Neutrophil (primary cell): Measurements from ENCODE around the gene DDN.

Source experiments
- H3K27ac ChIP-seq: fragments of 200-600 bp; sonication (generic); 2 replicates; pipeline ENCODE4 v1.5.1; 2016; ENCODE audit warnings: mild to moderate bottlenecking, moderate library complexity
- H3K27me3 ChIP-seq: fragments of 200-600 bp; sonication (generic); 2 replicates; pipeline ENCODE4 v1.6.0; 2016; ENCODE audit warnings: mild to moderate bottlenecking
- H3K36me3 ChIP-seq: fragments of 200-600 bp; sonication (generic); 2 replicates; pipeline ENCODE4 v1.5.1; 2017
- H3K4me1 ChIP-seq, 2 experiments: fragments of 200-600 bp in 1 of 2; sonication (generic) in 1 of 2; 1 replicate in 1 of 2; 2 replicates in 1 of 2; pipeline versions ENCODE4 v1.5.1 to v1.6.1; 2013 to 2016; ENCODE audit warnings: low read depth in 1 of 2, low read length in 1 of 2, mild to moderate bottlenecking in 1 of 2, moderate library complexity in 1 of 2; ENCODE audit not compliant: control insufficient read depth in 1 of 2, insufficient read depth in 1 of 2
- H3K4me3 ChIP-seq, 2 experiments: fragments of 200-600 bp in 1 of 2; sonication (generic) in 1 of 2; 1 replicate in 1 of 2; 2 replicates in 1 of 2; pipeline ENCODE4 v1.5.1; 2013 to 2016; ENCODE audit warnings: low read depth in 1 of 2, low read length in 1 of 2, mild to moderate bottlenecking in 1 of 2, moderate library complexity in 1 of 2
- H3K9me3 ChIP-seq: fragments of 200-600 bp; sonication (generic); 2 replicates; pipeline ENCODE4 v1.5.1; 2016
- TF ChIP-seq, protein P1 (sequence below): fragments of 200-600 bp; sonication (generic); IDR thresholded peaks from 2 replicates; pipeline ENCODE4 v1.5.1; 2016; ENCODE audit warnings: antibody characterized with exemption

DDN gene

DNA sequence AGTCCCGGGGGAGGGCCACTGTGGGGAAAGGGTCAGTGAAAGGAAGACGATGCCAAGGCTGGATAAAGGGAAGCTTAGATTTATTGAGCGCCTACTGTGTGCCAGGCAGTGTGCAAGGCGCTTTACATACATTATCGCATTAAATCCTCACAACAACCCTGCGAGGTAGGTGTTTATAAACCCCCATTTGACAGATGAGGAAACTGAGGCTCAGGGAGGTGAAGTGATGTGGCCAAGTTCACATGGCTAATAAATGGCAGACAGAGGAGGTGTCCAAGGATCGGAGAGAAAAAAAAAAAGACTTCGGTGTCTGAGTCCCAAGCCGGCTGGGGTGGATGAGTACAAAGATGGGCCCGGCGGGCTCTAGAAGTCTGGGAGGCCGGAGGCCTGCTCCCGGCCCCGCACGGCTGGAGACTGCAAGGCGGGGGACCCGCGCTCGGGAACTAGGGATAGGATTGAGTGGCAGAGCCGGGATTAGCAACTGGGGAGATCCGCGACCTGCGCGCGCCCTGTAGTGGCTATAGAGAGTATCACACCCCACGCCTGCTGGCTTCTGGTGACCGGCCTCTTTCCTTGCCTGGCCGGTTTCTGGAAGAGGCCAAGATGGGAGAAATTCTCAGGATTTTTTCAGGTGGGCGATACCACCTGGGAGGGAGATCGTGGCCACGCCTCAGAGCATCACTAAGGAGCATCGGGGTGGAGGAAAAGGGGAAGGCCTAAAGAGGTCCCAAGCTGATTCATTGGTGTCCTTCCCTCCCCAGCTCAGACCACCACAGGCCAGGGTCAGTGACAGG lies 3.9 kb downstream of the DDN start:
- TF ChIP-seq, protein P1, sequence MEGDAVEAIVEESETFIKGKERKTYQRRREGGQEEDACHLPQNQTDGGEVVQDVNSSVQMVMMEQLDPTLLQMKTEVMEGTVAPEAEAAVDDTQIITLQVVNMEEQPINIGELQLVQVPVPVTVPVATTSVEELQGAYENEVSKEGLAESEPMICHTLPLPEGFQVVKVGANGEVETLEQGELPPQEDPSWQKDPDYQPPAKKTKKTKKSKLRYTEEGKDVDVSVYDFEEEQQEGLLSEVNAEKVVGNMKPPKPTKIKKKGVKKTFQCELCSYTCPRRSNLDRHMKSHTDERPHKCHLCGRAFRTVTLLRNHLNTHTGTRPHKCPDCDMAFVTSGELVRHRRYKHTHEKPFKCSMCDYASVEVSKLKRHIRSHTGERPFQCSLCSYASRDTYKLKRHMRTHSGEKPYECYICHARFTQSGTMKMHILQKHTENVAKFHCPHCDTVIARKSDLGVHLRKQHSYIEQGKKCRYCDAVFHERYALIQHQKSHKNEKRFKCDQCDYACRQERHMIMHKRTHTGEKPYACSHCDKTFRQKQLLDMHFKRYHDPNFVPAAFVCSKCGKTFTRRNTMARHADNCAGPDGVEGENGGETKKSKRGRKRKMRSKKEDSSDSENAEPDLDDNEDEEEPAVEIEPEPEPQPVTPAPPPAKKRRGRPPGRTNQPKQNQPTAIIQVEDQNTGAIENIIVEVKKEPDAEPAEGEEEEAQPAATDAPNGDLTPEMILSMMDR = peak; percentile 73
- Histone ChIP-seq H3K4me3 (no peak overlapping the region), H3K36me3 (peaks cover 4% of the 10 kb centered on the region), H3K27me3 (peaks cover 97% of the 10 kb centered on the region), H3K4me1 (peaks cover 45% of the 10 kb centered on the region in 2 experiments), H3K9me3 (no peaks in the 10 kb centered on the region), H3K27ac (no peak overlapping the region)

DNA sequence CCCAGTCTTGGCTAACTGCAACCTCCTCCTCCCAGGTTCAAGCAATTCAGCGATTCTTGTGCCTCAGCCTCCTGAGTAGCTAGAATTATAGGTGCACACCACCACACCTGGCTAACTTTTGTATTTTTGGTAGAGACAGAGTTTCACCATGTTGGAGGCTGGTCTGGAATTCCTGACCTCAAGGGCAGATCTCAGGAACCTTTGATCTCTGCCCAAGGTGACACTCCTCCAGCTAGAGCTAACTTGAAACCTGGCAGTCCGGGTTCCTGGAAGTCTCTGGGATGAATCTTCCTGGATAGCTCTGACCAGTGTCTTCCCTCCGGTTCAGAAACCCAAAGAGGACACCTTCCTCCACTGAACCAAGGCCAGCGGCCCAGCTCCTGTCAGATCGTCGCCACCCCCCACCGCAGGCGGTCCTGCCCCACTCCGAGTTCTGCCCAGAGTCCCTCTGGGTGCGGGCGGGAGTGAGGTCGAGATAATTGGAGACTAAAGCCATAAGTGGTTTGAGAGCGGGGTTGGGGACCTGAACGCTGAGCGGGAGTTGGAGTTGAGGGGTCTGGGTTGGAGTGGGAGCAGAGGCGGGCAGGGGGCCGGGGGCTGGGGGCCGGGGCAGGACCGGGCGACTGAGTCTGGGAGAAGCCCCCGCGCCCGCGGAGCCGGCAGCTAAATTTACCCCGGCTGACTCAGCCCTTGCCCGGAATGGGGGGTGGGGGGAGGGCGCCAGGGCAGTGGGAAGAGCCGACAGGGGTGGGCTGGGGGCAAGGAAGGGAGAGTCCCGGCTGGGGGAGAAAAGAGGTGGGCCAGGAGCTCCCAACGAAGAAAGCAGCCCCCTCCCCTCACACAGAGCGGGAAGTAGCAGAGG lies 4.7 kb downstream of the DDN start:
- Histone ChIP-seq H3K4me1 (peaks cover 37 to 39% of the 10 kb centered on the region in 2 experiments), H3K9me3 (no peaks in the 10 kb centered on the region), H3K36me3 (no peaks in the 10 kb centered on the region), H3K27me3 (peaks cover 97% of the 10 kb centered on the region), H3K4me3 (no peak overlapping the region), H3K27ac (no peak overlapping the region)
- TF ChIP-seq, protein P1 = no peak

DNA sequence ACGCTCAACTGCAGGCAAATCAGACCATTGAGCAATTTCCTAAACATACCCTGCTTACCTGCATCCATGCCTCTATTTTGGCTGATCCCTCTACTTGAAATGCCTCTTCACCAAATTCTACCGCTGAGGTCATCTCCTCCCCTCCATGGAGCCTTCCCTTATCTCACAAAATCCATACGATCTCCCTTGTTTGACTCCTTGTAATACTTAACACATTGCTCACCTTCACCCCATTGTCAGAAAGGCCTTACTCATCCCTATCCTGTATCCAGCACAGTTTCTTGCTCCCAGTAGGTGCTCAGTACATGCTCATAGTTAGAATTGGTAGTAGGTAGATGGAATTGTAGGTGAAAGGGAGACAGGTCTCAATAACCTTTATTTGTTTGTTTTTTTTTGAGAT lies 5.4 kb downstream of the DDN start:
- TF ChIP-seq, protein P1 = no peak
- H3K27ac ChIP-seq = no peak overlapping the region
- no peaks in the 10 kb centered on the region for H3K9me3 ChIP-seq
- H3K36me3 ChIP-seq = no peaks in the 10 kb centered on the region
- peaks cover 97% of the 10 kb centered on the region for H3K27me3 ChIP-seq
- H3K4me3 ChIP-seq = no peak overlapping the region
- peaks cover 31 to 32% of the 10 kb centered on the region in 2 experiments for H3K4me1 ChIP-seq

DNA sequence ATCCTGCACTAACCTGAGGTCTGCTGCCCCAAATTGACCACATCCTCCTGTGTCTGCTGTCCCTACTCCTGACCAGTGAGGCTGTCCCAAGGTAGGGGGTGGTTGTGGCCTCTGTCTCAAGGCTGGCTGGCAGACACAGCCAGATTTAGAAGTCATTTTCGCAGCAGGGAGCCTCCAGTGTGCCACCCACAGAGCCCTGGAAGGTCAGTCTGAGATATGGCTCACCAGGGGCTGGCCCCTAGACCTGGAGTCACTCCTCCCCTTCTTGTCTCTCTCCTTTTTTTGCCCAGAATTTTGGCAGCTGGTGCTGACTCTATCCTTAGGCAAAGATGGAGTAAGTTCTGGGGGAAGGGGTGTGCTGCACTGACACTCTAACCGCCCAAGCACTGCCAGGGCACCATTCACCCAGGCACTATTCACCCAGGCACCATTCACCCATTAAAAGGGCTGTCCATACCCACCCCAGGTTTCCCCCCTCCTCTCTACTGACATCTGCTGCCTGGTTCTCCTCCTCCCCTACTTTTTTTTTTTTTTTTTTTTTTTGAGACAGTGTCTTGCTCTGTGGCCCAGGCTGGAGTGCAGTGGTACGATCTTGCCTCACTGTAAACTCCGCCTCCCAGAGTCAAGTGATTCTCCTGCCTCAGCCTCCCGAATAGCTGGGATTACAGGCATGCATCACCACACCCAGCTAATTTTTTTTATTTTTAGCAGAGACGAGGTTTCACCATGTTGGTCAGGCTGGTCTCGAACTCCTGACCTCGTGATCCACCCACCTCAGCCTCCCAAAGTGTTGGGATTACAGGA lies 7.7 kb downstream of the DDN start:
- TF ChIP-seq, protein P1 = no peak
- H3K27ac ChIP-seq = no peak overlapping the region
- H3K36me3 ChIP-seq = no peaks in the 10 kb centered on the region
- H3K4me3 ChIP-seq = no peak overlapping the region
- H3K9me3 ChIP-seq = no peaks in the 10 kb centered on the region
- H3K27me3 ChIP-seq = peaks cover 97% of the 10 kb centered on the region
- H3K4me1 ChIP-seq = peaks cover 11% of the 10 kb centered on the region in 2 experiments

DNA sequence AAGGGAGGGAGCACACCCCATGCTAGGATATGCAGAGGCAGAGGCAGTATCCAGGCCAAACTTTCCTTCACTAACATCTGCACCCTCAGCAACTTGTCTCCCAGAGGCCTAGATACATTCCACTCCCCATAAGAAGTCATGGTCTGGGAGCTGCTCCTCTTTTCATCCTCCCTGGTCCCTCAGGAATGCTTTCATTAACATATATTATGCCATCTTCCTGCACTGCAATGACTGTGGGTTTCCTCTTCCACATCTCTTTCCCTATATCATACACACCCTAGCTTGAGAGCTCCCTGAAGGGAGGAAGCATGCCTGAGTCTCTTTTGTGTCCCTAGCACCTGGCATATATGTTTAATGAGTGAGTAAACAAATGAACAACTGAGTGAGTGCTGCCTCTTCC lies 8.6 kb downstream of the DDN start:
- Histone ChIP-seq H3K4me3 (no peak overlapping the region), H3K9me3 (no peaks in the 10 kb centered on the region), H3K27ac (no peak overlapping the region), H3K27me3 (peaks cover 97% of the 10 kb centered on the region), H3K36me3 (no peaks in the 10 kb centered on the region), H3K4me1 (peaks cover 8 to 10% of the 10 kb centered on the region in 2 experiments)
- TF ChIP-seq, protein P1 = no peak
